H1 (cell line): ENCODE results near the gene FAM181A. TPM values are rescaled to one million over a fixed set of nuclear protein-coding genes. Genes with fewer than 3 reads are reported as not detected.

Source experiments
- CTCF ChIA-PET: fragments of 300-600 bp; sonication (Branson Sonifier 250); formaldehyde crosslinking; loops from one replicate; lab custom pipeline; 2021; ENCODE audit not compliant: partially characterized antibody; lab: Charles Lee
- POLR2A ChIA-PET: fragments of 300-600 bp; sonication (Branson Sonifier 250); formaldehyde crosslinking; loops from one replicate; lab custom pipeline; 2021; ENCODE audit warnings: inconsistent platforms; ENCODE audit not compliant: partially characterized antibody; lab: Charles Lee
- DNase-seq, 2 experiments: peaks; one replicate each; pipeline versions ENCODE4 v3.0.0 to v3.0.0-alpha.2; 2010 to 2022; ENCODE audit warnings: low spot score in 2 of 2, low read depth in 1 of 2, mixed read lengths in 1 of 2
- FAIRE-seq: peaks from 2 replicates; lab custom pipeline; 2011; peaks lifted over from hg19 to GRCh38; lab: Jason Lieb, UNC
- H2AFZ ChIP-seq: 2 replicates; pipeline ENCODE4 v1.8.1; 2012; ENCODE audit warnings: low read length, inconsistent platforms
- H2AK5ac ChIP-seq: 2 replicates; pipeline ENCODE4 v1.6.1; 2013; ENCODE audit warnings: low read depth, low read length
- H2BK120ac ChIP-seq: replicated peaks from 2 replicates; pipeline ENCODE3; 2013; ENCODE audit warnings: low read depth, low read length, inconsistent platforms
- H2BK12ac ChIP-seq: 2 replicates; pipeline ENCODE4 v1.6.1; 2013; ENCODE audit warnings: low read depth, low read length
- H2BK15ac ChIP-seq: 2 replicates; pipeline ENCODE4 v1.6.1; 2013; ENCODE audit warnings: low read length
- H2BK20ac ChIP-seq: 2 replicates; pipeline ENCODE4 v1.6.1; 2013; ENCODE audit warnings: low read length
- H2BK5ac ChIP-seq: 2 replicates; pipeline ENCODE4 v1.6.1; 2013; ENCODE audit warnings: low read depth, low read length
- H3K14ac ChIP-seq: 2 replicates; pipeline ENCODE4 v1.6.1; 2013; ENCODE audit warnings: inconsistent platforms; ENCODE audit not compliant: insufficient read length
- H3K18ac ChIP-seq: 2 replicates; pipeline ENCODE4 v1.6.1; 2013; ENCODE audit warnings: low read length; ENCODE audit errors: extremely low read depth
- H3K23ac ChIP-seq: 2 replicates; pipeline ENCODE4 v1.6.1; 2013; ENCODE audit warnings: inconsistent platforms; ENCODE audit not compliant: insufficient read length
- H3K23me2 ChIP-seq: 2 replicates; pipeline ENCODE4 v1.6.1; 2013; ENCODE audit warnings: low read depth, low read length
- H3K27ac ChIP-seq: 2 replicates; pipeline ENCODE4 v1.6.1; 2011; ENCODE audit warnings: low read depth, low read length, inconsistent platforms
- H3K27me3 ChIP-seq, 4 experiments: replicated peaks in 1 of 4; 1 replicate in 1 of 4; 2 replicates in 3 of 4; pipeline versions ENCODE4 v1.6.1 to v1.8.1; 2011 to 2013; ENCODE audit warnings: low read length in 3 of 4, mild to moderate bottlenecking in 3 of 4, inconsistent platforms in 2 of 4, mixed read lengths in 2 of 4, moderate library complexity in 1 of 4; ENCODE audit not compliant: control insufficient read depth in 3 of 4, insufficient read depth in 3 of 4; ENCODE audit errors: extremely low read depth in 1 of 4
- H3K36me3 ChIP-seq, 4 experiments: 2 replicates each; pipeline versions ENCODE4 v1.6.1 to v1.8.1; 2011 to 2013; ENCODE audit warnings: mild to moderate bottlenecking in 4 of 4, low read length in 3 of 4, moderate library complexity in 2 of 4, control low read depth in 1 of 4, inconsistent platforms in 1 of 4; ENCODE audit not compliant: insufficient read depth in 4 of 4, control insufficient read depth in 2 of 4
- H3K4ac ChIP-seq: replicated peaks from 2 replicates; pipeline ENCODE3; 2013; ENCODE audit warnings: low read length, low read depth, mixed read lengths, inconsistent platforms; ENCODE audit not compliant: insufficient read length
- H3K4me1 ChIP-seq, 4 experiments: replicated peaks in 1 of 4; 1 replicate in 1 of 4; 2 replicates in 3 of 4; pipeline versions ENCODE4 v1.6.1 to v1.8.1; 2011 to 2013; ENCODE audit warnings: low read length in 3 of 4, inconsistent platforms in 2 of 4, mixed read lengths in 1 of 4; ENCODE audit not compliant: insufficient read depth in 4 of 4, control insufficient read depth in 3 of 4
- H3K4me2 ChIP-seq, 2 experiments: 2 replicates each; pipeline versions ENCODE4 v1.6.1 to v1.8.1; 2011 to 2013; ENCODE audit warnings: low read depth in 2 of 2, low read length in 2 of 2, control low read depth in 1 of 2, inconsistent platforms in 1 of 2, mild to moderate bottlenecking in 1 of 2; ENCODE audit not compliant: insufficient read depth in 1 of 2
- H3K4me3 ChIP-seq, 4 experiments: fragments of 200-600, 300-600 bp in 1 of 4; sonication (generic), shearing (Covaris generic), sonication (Bioruptor Twin) in 1 of 4; 2 replicates each; pipeline versions ENCODE4 v1.5.1 to v1.8.1; 2011 to 2016; ENCODE audit warnings: low read length in 4 of 4, low read depth in 3 of 4, control low read depth in 2 of 4, inconsistent platforms in 2 of 4, mild to moderate bottlenecking in 2 of 4, mixed read lengths in 1 of 4, moderate library complexity in 1 of 4; ENCODE audit not compliant: insufficient read depth in 2 of 4; ENCODE audit errors: extremely low read depth in 1 of 4
- H3K56ac ChIP-seq: replicated peaks from 2 replicates; pipeline ENCODE3; 2013; ENCODE audit warnings: low read depth, mild to moderate bottlenecking, mixed read lengths, low read length, inconsistent platforms; ENCODE audit not compliant: insufficient read length
- H3K79me1 ChIP-seq: 2 replicates; pipeline ENCODE4 v1.6.1; 2013; ENCODE audit warnings: low read depth, low read length, control low read depth
- H3K79me2 ChIP-seq, 2 experiments: 2 replicates each; pipeline versions ENCODE4 v1.6.1 to v1.8.1; 2012 to 2013; ENCODE audit warnings: low read length in 2 of 2, mild to moderate bottlenecking in 2 of 2, inconsistent platforms in 1 of 2; ENCODE audit not compliant: insufficient read depth in 2 of 2, control insufficient read depth in 1 of 2
- H3K9ac ChIP-seq, 4 experiments: replicated peaks in 1 of 4; 1 replicate in 1 of 4; 2 replicates in 3 of 4; pipeline versions ENCODE4 v1.6.1 to v1.8.1; 2011 to 2013; ENCODE audit warnings: low read depth in 3 of 4, low read length in 3 of 4, control low read depth in 2 of 4, mild to moderate bottlenecking in 2 of 4, moderate library complexity in 2 of 4, inconsistent platforms in 1 of 4; ENCODE audit errors: extremely low read depth in 1 of 4
- H3K9me3 ChIP-seq, 2 experiments: 2 replicates each; pipeline versions ENCODE4 v1.6.1 to v1.8.1; 2012 to 2013; ENCODE audit warnings: mild to moderate bottlenecking in 2 of 2, moderate library complexity in 2 of 2, control low read depth in 1 of 2, inconsistent platforms in 1 of 2, low read depth in 1 of 2, low read length in 1 of 2, mixed read lengths in 1 of 2; ENCODE audit not compliant: insufficient read depth in 2 of 2
- H4K20me1 ChIP-seq, 2 experiments: replicated peaks in 1 of 2; 2 replicates each; pipeline versions ENCODE3 to v1.8.1; 2011 to 2013; ENCODE audit warnings: inconsistent platforms in 2 of 2, low read length in 2 of 2, mild to moderate bottlenecking in 1 of 2; ENCODE audit not compliant: insufficient read depth in 2 of 2, control insufficient read depth in 1 of 2
- H4K5ac ChIP-seq: 2 replicates; pipeline ENCODE4 v1.6.1; 2013; ENCODE audit warnings: low read length, low read depth, mixed read lengths, inconsistent platforms; ENCODE audit not compliant: insufficient read length
- H4K8ac ChIP-seq: 2 replicates; pipeline ENCODE4 v1.8.0; 2013; ENCODE audit warnings: mild to moderate bottlenecking, moderate library complexity, low read length, inconsistent platforms; ENCODE audit not compliant: insufficient read depth; ENCODE audit errors: extremely low read depth
- H4K91ac ChIP-seq: replicated peaks from 2 replicates; pipeline ENCODE3; 2013; ENCODE audit warnings: low read length, mixed read lengths, inconsistent platforms; ENCODE audit not compliant: insufficient read length
- CBX8 ChIP-seq: fragments of 300-800, 300-1000 bp; sonication (generic); IDR thresholded peaks from 2 replicates; pipeline ENCODE4 v1.7.1; 2016; ENCODE audit warnings: low read depth, low read length, borderline replicate concordance
- POU5F1 ChIP-seq: IDR thresholded peaks from 2 replicates; pipeline ENCODE4 v1.6.1; 2011; ENCODE audit warnings: low read depth, mild to moderate bottlenecking, low read length, moderate library complexity
- RAD21 ChIP-seq, 2 experiments: IDR thresholded peaks in 1 of 2; conservative IDR thresholded peaks in 1 of 2; 2 replicates each; pipeline ENCODE4 v1.6.1; 2011; ENCODE audit warnings: low read depth in 2 of 2, low read length in 2 of 2, improper control_type of control experiment in 1 of 2, inconsistent platforms in 1 of 2, mild to moderate bottlenecking in 1 of 2, moderate library complexity in 1 of 2
- YY1 ChIP-seq: IDR thresholded peaks from 2 replicates; pipeline ENCODE4 v1.6.1; 2011; ENCODE audit warnings: low read depth, mild to moderate bottlenecking, low read length
- WGBS, 2 experiments: shearing (Covaris generic) in 1 of 2; methylation state at CpG; one replicate each; pipeline versions ENCODE4 v1.1.6 to v1.1.7; 2013 to 2015; ENCODE audit warnings: low lambda C conversion rate in 2 of 2, mixed read lengths in 2 of 2, inconsistent platforms in 1 of 2, low coverage in 1 of 2, missing lambda C conversion rate in 1 of 2; ENCODE audit not compliant: insufficient replicate concordance in 2 of 2, insufficient coverage in 1 of 2, insufficient read length in 1 of 2; ENCODE audit errors: extremely low coverage in 1 of 2, missing lambda C conversion rate in 1 of 2; 5-methylcytosine and 5-hydroxymethylcytosine counted together
- polyA plus RNA-seq, 7 experiments: library from polyadenylated mRNA; depleted of rRNA in 3 of 7; stranded (reverse) in 5 of 7; unstranded in 2 of 7; fragments of >200 nt in 5 of 7; fragments of 200-250 nt in 2 of 7; gene quantifications; 1 replicate in 5 of 7; 2 replicates in 1 of 7; 4 replicates in 1 of 7; pipeline versions ENCODE4 v1.2.1 to v1.2.3, GENCODE V29; 2011 to 2013; ENCODE audit warnings: missing spikeins in 2 of 7, mixed read lengths in 2 of 7
- total RNA-seq: library from RNA; stranded (reverse); fragmentation: NEBNext Ultra II Directional; extraction: Animal tissue kit (Norgen Biotek cat#: 25700); gene quantifications from 2 replicates; pipeline ENCODE4 v1.2.1, GENCODE V29; 2021
- TF ChIP-seq, protein P1 (sequence below), 3 experiments: IDR thresholded peaks; 1 replicate in 2 of 3; 2 replicates in 1 of 3; pipeline versions ENCODE4 v1.5.1 to v1.6.1; 2011; ENCODE audit warnings: low read length in 3 of 3, mild to moderate bottlenecking in 3 of 3, inconsistent platforms in 2 of 3, low read depth in 1 of 3, moderate library complexity in 1 of 3; ENCODE audit not compliant: insufficient read depth in 1 of 3; ENCODE audit errors: control extremely low read depth in 1 of 3
- TF ChIP-seq, protein P2 (sequence below): IDR thresholded peaks from 2 replicates; pipeline ENCODE4 v1.6.1; 2012; ENCODE audit warnings: inconsistent platforms

The FAM181A gene
- total and polyA plus RNA-seq, 2 of the 8 experiments (the other 6 are each of a cell fraction or from before 2014, with no cell fraction given): not detected

DNA sequence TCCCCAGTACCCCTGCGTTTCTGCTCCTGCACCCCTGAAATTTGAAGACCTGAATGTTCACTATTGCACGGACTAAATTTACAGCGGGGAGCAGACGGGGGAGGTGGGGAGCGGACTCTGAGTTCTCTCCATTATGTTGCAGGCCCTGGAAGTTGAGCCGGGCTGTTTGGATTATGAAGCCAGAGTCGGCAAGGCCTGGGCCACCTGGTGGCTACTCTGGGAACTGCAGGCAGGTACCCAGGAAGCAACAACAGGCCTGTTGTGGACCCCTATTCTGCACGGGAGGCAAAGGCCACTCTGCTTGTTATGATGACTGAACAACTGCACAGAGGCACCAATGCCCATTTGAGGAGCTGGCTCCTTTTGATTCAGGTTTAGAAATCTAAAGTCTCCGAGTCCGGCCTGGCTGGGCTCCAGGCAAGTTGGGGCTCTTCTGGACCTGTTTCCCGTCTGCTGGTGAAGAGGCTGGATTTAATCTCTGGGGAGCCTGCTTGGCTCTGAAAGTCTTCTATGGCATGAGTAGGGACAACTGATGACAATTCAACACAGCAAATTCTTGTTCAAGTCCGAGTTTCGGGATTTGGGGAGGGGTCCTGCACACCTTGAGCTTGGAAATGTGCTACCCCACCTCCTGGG is 34.1 kb upstream of the FAM181A start:
- no peak overlapping the region for H4K8ac ChIP-seq
- H3K79me2 ChIP-seq: no peaks in the 10 kb centered on the region
- H3K4ac ChIP-seq: no peak overlapping the region
- CTCF ChIA-PET: interaction anchor here (0.6 to 8.6 kb wide), 30 partner anchors 9 to 274 kb away, joined by 3 to 57 read pairs (median 4); no protein-coding TSS in a partner anchor
- no peak overlapping the region for H2BK15ac ChIP-seq
- H3K36me3 ChIP-seq: no peaks in the 10 kb centered on the region
- H4K91ac ChIP-seq: no peak overlapping the region
- H2BK5ac ChIP-seq: no peak overlapping the region
- peak overlapping the region; percentile 24 for H2BK120ac ChIP-seq
- H3K79me1 ChIP-seq: no peaks in the 10 kb centered on the region
- H3K9ac ChIP-seq: no peak overlapping the region
- TF ChIP-seq POU5F1 (no peak), CBX8 (no peak), YY1 (peak; percentile 45; the same call in 1 of the 2 replicates), RAD21 (IDR thresholded peaks at IDR 0.05 in 1 of 2, conservative IDR thresholded peaks at IDR 0.05 in 1 of 2; ENCODE audit: low read depth in 2 of 2, low read length in 2 of 2) (peak; percentile 71 to 82)
- TF ChIP-seq, protein P1, sequence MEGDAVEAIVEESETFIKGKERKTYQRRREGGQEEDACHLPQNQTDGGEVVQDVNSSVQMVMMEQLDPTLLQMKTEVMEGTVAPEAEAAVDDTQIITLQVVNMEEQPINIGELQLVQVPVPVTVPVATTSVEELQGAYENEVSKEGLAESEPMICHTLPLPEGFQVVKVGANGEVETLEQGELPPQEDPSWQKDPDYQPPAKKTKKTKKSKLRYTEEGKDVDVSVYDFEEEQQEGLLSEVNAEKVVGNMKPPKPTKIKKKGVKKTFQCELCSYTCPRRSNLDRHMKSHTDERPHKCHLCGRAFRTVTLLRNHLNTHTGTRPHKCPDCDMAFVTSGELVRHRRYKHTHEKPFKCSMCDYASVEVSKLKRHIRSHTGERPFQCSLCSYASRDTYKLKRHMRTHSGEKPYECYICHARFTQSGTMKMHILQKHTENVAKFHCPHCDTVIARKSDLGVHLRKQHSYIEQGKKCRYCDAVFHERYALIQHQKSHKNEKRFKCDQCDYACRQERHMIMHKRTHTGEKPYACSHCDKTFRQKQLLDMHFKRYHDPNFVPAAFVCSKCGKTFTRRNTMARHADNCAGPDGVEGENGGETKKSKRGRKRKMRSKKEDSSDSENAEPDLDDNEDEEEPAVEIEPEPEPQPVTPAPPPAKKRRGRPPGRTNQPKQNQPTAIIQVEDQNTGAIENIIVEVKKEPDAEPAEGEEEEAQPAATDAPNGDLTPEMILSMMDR (IDR thresholded peaks at IDR 0.05; ENCODE audit: control extremely low read depth in 1 of 3, insufficient read depth in 1 of 3, low read depth in 1 of 3, low read length in 3 of 3): peak; percentile 88 to 96 (median 90)
- TF ChIP-seq, protein P2, sequence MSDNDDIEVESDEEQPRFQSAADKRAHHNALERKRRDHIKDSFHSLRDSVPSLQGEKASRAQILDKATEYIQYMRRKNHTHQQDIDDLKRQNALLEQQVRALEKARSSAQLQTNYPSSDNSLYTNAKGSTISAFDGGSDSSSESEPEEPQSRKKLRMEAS: 0 out of 2 replicates have a peak, but pooled peaks have one; percentile 14
- H3K9me3 ChIP-seq: no peaks in the 10 kb centered on the region
- peak; percentile 77 for FAIRE-seq
- H2BK20ac ChIP-seq: no peak overlapping the region
- no peak overlapping the region for H4K5ac ChIP-seq
- H3K23me2 ChIP-seq: no peaks in the 10 kb centered on the region; the same call in 1 of the 2 replicates
- 40% methylated on average over 13 of the region's 13 CpGs; no CpG with 5 or more reads in 1 of the 2 experiments for WGBS, 2 experiments
- H2AFZ ChIP-seq: peak overlapping the region; percentile 72; the same call in 1 of the 2 replicates
- H2BK12ac ChIP-seq: no peak overlapping the region
- DNase-seq: peak; percentile 46 to 98
- H3K4me1 ChIP-seq: peaks cover 4 to 20% (median 10%) of the 10 kb centered on the region in 4 experiments
- H3K23ac ChIP-seq: no peak overlapping the region
- H3K18ac ChIP-seq: no peak overlapping the region
- POLR2A ChIA-PET: no interaction called here
- H3K4me2 ChIP-seq: peak overlapping the region; percentile 36 to 65; a peak in 1 of 4 replicates
- H3K27ac ChIP-seq: no peak overlapping the region
- H4K20me1 ChIP-seq: no peaks in the 10 kb centered on the region
- H3K14ac ChIP-seq: no peak overlapping the region
- no peak overlapping the region for H3K56ac ChIP-seq
- no peaks in the 10 kb centered on the region; a peak in 1 of 7 replicates for H3K27me3 ChIP-seq
- peak overlapping the region in 1 of 4 experiments; percentile 10; a peak in 1 of 8 replicates for H3K4me3 ChIP-seq
- H2AK5ac ChIP-seq: no peak overlapping the region
